DMS153 treated with DMSO at 0.1 percent for 48 hours (cell line): Measurements from ENCODE around the gene FOXL3.
"Not testable (repeated sequence)": the region's sequence is repeated elsewhere in the genome, so short reads cannot be mapped to it uniquely, and the experiment has no call there.

Experiments
- DNase-seq: peaks from one replicate; lab custom pipeline; 2025; ENCODE audit not compliant: unreplicated experiment; lab: John Stamatoyannopoulos, UW

FOXL3 gene

GRCh38 chr7:254337-255037 is 35.5 kb upstream of the FOXL3 start:
- no peak for DNase-seq

DNA sequence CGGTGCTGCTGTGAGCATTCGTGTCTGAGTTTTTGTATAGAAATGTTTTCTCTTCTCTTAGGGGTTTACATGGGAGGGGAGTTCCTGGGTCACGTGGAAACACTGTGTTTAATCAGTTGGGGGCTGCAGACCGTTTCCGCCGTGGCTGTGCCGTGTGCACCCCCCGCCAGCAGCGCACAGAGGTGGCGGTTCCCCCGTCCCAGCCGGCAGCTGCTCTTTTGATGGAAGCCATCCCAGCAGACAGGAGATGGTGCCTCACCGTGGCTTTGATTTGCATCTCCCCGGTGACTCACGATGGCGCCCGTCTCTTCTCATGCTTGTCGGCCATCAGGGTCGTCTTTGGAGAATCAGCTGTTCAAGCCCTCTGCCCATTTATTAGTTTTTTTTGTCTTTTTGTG is 34.9 kb upstream of the FOXL3 start:
- DNase-seq: no peak

DNA sequence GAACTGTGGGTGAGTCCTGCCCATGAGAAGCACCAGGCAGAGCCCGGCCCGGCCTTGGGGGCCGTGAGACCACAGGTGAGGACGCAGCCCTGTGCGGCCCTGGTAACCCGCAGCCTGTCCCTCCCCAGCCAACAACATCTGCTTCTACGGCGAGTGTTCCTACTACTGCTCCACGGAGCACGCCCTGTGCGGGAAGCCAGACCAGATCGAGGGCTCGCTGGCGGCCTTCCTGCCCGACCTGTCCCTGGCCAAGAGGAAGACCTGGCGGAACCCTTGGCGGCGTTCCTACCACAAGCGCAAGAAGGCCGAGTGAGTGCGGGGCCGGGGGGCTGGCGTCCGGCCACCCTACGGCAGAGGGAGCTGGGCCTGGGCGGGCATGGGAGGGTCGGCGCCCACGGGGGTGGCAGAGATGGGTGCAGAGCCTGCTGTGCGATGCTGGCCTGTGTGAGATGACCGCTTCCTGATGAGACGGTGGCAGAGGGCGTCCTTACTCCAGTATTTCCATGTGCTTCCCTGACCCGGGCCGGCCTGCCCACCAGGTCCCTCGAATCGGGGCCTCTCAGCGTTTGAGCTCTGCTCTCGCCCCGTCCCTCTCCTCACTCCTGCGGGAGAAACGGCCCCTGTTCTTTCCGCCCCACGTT is 34.1 kb upstream of the FOXL3 start:
- DNase-seq: no peak

- no peak for DNase-seq
Observed at GRCh38 chr7:256461-256940, 33.5 kb upstream of the FOXL3 start.

DNA sequence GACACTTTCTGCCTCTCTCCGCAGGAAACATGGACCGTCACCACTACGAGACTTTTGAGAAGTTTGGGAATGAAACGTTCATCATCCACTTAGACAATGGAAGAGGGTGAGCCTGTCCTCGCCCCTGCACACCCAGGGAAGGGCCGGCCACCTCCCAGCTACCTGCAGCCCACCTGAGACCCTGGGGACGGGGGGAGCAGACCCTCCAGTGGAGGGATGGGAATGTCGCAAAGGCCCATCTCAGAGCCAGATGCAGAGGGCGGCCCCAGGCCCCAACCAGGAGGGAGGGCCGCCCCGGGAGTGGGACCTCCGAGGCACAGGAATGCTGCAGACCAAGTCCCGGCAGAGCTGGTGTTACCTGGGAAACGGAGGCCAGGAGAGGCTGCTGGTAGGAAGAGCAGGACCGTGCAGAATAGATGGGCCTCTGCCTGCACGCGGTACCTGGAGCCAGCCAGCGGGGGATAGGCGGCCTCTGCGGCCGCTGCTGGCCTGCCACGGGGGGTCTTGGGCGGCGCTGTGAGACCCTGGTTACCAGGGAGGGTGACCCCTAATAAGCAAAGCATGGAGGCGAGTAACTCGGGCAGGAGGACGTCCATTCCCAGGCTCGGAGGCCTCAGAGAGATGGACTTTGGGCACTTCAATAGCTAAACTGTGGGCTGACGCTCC is 32.9 kb upstream of the FOXL3 start:
- no peak for DNase-seq

GRCh38 chr7:257647-257992 is 32.4 kb upstream of the FOXL3 start:
- no peak for DNase-seq

DNA sequence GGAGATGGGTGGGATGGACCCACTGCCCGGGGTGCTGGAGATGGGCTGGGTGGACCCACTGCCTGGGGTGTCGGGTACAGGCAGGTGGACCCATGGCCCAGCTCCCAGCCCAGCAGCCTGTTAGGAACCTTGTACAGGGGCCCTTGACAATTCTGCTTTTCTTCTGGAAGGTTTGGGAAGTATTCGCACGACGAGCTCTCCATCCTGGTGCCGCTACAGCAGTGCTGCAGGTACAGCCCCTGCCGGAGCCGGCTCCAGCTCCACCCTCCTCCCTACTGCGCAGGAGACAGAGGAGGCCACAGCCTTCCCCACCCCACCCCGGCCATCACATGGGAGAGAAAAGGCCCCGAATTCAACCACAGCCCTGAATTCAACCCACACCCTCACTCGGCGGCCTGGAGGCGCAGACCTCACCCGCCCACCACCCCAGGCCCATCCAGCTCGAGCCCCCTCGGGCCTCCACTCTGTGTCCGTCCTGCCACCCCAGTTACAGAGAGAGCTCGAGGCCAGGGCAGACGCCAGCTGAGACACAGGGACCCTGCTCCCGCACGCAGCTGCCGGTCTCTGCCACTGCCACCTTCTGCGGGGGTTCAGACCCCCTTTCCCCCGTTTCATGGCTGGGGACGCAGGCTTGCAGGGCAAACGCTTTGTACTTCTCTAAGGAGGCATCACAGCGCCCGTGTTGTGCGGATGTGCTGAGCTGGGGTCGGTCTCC is 31.3 kb upstream of the FOXL3 start:
- DNase-seq: no peak

DNA sequence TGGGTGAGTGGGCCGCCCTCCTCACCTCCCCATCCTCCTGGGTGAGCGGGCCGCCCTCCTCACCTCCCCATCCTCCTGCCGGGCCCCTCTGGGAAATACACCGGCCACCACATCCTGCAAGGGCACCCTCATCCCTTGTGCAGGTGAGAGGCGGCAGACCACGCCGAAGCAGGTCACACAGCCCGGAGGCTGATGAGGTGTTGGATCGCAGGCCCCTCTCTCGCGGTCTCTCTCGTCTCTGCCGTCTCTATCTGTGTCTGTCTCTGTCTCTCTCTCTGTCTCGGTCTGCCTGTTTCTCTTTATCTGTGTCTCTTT is 30.8 kb upstream of the FOXL3 start:
- DNase-seq: no peak

- no peak for DNase-seq
Observed at GRCh38 chr7:259751-260405, 30.1 kb upstream of the FOXL3 start.

GRCh38 chr7:260441-261281 is 29.3 kb upstream of the FOXL3 start:
- DNase-seq: no peak

DNA sequence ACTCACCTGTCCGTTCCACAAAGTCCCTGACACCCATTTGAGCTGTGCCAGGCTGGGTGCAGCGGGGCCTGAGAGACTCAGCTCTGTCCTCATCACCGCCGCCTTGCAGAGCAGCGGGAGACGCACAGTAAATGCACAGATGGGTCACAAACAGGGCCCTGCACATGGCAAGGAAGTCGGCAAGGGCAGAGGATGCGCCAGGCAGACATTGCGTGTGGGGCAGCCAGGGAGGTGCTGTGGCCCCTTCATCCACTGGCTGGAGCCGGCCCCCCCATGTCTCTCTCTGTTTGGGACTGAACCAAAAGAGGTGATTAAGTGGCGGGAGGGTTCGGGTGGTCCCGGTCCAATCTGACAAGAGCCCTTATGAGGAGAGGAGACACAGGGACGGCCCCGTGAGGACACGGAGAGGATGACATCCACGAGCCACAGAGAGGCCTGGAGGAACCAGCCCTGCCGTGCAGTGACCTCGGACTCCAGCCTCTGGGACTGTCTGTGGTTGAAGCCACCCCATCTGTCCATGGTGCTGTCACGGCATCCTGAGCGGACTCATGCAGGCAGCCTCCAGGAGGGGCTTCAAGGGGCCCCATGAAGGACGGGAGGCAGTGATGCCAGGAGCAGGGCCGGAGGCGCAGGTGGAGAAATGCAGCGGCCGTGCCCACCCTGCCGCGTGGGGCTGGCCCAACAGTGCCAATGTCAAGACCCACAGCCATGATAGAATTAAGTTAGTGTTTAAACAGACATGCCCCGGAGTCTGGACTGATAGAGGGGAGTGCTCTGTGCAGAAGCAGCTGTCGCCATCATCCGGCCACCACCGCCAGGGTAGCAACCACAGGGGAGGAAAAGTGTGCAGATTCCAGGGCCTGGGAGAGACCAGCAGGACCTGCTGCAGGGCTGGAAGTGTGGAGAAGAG is 28.4 kb upstream of the FOXL3 start:
- DNase-seq: no peak

GRCh38 chr7:262251-262572 is 27.8 kb upstream of the FOXL3 start:
- DNase-seq: no peak

GRCh38 chr7:262631-263311 is 27.2 kb upstream of the FOXL3 start:
- DNase-seq: not testable (repeated sequence)

DNA sequence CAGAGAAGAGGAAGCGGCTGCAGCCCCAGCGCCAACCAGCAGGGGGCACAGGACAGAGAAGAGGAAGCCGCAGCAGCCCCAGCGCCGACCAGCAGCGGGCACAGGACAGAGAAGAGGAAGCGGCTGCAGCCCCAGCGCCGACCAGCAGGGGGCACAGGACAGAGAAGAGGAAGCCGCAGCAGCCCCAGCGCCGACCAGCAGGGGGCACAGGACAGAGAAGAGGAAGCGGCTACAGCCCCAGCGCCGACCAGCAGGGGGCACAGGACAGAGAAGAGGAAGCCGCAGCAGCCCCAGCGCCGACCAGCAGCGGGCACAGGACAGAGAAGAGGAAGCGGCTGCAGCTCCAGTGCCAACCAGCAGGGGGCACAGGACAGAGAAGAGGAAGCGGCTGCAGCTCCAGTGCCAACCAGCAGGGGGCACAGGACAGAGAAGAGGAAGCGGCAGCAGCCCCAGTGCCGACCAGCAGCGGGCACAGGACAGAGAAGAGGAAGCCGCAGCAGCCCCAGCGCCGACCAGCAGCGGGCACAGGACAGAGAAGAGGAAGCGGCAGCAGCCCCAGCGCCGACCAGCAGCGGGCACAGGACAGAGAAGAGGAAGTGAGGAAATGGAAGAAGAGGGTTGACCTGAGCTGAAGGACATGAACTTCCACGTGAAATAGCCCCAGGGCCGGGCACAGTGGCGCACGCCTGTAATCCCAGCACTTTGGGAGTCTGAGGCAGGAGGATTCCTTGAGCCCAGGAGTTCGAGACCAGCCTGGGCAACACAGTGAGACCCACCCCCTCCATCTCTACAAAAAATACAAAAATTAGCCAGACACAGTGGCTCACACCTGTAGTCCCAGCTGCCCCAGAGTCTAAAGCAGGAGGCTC is 26.3 kb upstream of the FOXL3 start:
- not testable (repeated sequence) for DNase-seq

DNA sequence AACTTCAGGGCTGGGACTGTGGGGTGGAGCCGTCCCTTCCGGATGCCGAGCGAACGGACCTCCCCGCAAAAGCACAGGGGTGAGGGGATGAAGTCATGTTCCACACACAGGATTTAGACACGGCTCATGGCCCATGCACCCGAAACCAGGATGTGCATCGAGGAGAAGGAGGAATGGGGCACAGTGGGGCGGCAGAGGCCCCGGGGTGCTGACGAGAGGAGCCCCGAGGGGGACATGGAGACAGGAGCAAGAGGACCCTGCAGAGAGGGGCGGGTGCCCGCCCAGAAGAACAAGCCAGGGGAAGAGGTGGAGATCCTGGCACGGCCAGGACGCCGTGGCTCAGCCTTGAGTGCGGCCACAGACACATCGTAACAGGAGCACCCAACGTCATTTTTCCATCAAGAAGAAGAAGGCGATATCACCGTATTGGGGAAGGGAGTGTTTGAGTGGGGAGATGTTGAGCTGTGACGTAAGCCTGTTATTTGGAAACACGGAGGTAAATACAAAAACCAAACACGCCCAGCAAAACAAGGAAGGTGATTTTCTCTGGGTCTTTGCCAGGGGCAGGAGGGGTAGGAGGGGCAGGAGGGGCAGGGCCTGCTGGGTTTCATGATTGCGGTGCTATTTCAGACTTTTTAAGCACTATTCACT is 25.3 kb upstream of the FOXL3 start:
- no peak for DNase-seq

GRCh38 chr7:265192-265997 is 24.6 kb upstream of the FOXL3 start:
- DNase-seq: no peak
